Measurements from ENCODE around the gene APEX2.
A peak's percentile ranks its signal among the peaks of the same experiment; 100 is the strongest.
"Not testable (repeated sequence)": the region's sequence is repeated elsewhere in the genome, so short reads cannot be mapped to it uniquely, and the experiment has no call there.

The APEX2 gene

DNA sequence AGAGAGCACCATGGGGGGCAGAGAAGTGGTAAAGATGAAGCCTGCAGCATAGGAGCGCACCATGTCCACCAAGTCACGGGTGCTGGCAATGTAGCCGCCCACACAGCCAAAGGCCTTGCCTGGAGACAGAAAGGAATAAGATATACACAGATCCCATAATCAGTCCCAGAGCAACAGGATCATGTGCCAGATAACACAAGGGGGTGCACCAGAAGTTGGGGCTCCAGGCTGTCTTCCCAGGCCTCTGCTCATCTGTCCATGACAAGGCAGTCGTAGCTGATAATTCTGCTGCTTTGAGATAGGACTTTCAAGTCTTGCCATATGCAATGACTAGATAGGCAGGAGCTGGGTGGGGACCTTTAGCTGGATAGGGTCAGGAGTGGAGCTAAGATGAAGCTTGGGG, 14.7 kb downstream of the APEX2 start:
- no peak for DNase-seq

DNA sequence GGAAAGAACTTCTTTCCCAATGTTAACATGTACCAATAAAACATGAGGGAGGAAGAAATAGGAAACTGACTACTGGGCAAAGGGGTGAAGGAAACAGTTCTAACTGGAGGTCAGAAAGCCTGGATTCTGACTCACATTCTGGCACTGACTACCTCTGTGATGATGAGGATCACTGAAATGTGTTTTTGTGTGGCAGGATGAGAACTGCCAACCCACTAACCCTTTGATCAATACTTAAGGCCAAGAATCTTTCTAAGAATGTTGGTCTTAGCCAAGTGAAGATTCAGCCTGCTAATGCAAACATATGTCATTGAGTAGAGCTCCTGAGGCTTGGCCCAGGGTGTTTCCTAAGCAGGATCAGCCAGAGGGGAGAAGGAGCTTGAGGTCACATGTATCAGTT, 26.0 kb downstream of the APEX2 start:
- DNase-seq, result no peak

DNA sequence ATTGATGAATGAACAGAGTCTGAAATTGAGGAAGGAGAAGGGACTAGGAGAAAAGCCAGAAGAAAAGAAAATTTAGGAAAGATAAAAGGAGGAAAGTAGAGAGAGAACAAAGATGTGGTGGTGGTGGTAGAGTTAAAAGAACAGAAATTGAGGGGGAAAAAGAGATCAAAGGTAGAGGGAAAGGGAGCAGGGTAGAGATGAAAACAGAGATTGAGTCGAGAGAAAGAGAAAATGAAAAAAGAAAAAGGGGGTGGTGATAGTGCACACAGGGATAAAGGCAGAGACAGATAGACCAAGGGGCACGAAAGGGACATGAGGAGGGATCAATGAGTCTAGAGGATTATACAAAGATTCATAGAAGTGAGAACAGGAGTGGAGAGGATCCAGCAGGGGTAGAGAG, 26.7 kb downstream of the APEX2 start:
- no peak for DNase-seq

DNA sequence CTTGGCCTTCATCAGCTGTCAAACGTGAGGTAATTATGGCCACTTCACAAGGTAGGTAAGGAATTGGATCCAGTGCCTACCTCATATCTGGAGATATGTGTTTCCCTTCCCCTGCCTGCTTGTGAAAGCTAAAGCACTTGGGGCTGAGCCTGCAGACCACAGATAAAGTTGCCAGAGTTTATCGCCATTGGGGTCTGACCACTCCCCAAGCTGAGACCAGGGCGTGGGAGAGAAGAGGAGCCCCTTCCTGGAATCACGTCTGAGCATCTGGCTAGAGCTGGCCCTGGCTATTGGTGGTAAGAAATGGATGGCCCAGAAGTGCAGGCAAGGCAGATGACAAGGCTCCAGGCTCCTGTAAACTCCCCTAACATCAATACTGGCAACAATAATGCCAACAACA, 27.9 kb downstream of the APEX2 start:
- no peak for DNase-seq

DNA sequence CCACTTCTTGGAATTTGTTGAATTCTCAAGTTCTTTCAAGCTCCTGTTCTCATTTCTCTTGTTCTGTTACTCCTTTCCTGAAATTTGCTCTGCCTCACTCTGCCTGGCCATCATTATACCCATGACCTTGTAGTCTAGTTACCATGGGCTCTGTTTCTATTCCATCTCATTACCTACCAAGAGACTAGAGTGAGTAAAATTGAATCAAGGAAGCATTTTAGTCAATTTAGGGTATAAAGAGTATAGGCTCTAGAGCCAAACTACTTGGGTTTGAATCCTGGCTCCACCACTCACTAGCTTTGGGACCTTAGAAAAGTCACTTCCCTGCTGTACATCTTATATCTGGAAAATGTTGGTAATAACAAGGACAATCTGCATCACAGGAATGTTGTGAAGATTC, 28.4 kb downstream of the APEX2 start:
- no peak for DNase-seq

DNA sequence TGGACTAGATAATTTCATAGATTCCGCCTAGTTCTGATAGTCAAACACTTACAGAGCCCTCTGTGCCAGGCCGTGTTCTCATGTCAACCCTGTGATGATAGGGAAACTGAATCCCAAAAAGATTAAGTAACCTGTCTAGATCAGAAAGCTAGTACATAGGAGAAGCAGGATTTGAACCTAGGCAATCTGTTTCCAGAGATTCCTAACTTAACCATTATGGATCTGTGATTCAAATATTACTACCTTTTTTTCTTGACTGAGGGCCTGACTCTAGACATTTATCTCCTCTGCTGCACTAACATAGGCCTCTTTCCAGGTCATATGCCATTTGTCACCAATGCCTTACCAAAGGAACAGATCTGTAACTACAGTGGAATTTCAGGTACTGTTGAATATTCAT, 29.1 kb downstream of the APEX2 start:
- DNase-seq, result no peak

DNA sequence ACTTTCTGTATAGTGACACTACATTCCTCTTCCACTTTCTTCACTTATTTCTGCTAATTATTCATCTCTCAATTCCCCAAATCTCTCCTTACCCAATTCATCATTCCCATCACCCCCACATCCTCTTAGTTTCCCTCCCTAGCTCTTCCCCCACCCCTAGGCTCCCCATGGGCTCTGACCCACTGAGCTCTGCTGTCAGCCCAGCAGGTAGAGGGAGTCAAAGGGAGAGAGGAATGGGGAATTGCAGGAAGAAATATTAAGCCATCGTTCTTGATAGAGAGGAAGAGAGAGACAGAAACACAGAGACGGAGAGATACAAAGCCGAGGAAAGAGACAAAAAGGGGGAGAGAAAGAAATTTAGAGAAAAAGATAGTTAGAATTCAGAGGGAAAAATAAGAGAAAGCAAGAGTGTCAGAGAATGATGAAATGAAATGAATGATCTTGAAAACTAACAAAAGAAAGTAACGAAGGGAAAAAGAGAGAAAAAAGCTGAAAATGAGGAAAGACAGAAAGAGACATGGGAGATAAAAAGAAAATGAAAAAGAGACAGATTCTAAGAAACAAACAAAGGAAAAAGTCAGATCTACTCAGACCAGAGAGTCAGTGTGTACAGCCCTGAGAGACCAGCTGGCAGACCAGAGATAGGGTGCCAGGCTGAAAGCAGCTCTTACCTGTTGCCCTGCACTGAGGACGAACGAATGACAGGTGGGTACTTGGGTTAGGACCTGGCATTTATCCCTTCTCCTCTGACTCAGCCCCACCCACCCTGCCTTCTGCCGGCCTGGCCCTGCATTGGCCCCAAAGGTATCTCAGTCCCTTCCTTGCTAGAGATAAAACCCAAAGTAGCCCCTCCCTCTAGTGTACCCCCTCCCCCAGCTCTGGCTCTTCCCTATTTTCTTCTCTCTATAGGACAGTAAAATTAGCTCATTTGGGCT, 30.4 kb downstream of the APEX2 start, which contains the start of gene ALAS2:
Gene ALAS2 (minus strand): TSS at position 707 of the 935 bp plus-strand sequence. CDS start 4,977 bp downstream, outside the sequence.
- no peak for DNase-seq

DNA sequence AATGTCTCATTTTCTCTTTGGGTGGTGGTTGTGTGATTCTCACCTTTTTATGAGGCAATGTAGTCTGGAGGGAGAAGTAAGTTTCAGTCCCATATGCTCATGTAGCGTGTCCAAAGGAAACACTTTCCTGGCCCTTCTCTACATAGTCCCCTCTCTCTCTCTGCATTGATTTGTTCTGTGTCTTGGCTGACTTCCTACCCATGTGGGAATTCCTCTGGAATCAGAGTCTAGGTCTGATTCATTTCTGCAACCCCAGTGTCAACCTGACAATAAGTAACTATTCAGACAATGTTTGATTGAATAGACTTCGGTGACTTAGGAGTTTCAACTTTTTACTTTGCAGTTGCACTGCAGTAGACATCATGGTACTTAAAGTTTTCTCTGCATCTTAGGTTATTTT, 33.3 kb downstream of the APEX2 start:
- no peak for DNase-seq

DNA sequence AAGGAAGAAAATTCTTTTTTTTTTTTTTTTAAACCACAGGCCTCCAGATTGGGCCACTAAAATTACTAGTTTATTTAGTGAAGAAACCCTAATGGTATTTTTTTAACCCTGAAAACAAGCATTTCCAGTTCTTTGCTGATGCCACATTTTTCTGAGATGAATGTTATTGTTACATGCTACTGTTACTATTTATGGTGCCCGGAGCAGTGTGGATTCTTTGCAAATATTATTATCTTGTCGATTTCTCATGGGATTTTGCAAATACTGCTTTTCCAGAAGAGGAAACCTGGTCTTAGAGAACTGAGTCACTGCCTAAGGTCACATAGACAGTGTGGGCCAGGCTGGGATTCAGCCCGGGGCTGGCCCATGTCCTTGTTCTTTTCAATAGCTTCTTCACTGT, 39.3 kb downstream of the APEX2 start:
- DNase-seq, result no peak

DNA sequence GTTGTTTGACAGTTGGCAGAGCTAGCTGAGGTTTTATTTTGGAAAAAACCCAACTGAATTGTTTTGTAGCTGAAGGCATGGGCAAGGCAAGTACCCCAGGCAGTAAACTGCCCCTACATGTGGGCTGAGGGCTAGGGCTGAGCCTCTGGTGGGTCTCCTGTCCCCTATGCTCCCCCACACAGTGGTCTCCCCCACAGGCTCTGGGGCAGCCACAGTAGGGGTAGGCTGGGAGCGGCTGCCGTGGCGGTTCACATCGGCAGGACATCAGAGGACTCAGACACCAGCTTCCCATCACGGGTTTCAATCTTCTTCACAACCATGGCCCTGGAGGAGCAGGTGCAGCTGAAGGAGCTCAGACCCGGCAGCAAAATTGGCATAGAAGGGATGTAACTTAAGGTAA, 41.4 kb downstream of the APEX2 start:
- DNase-seq, result no peak

DNA sequence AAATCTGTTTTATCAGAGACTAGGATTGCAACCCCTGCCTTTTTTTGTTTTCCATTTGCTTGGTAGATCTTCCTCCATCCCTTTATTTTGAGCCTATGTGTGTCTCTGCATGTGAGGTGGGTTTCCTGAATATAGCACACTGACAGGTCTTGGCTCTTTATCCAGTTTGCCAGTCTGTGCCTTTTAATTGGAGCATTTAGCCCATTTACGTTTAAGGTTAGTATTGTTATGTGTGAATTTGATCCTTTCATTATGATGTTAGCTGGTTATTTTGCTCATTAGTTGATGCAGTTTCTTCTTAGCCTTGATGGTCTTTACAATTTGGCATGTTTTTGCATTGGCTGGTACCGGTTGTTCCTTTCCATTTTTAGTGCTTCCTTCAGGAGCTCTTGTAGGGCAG, 50.4 kb downstream of the APEX2 start:
- not testable (repeated sequence) for DNase-seq

DNA sequence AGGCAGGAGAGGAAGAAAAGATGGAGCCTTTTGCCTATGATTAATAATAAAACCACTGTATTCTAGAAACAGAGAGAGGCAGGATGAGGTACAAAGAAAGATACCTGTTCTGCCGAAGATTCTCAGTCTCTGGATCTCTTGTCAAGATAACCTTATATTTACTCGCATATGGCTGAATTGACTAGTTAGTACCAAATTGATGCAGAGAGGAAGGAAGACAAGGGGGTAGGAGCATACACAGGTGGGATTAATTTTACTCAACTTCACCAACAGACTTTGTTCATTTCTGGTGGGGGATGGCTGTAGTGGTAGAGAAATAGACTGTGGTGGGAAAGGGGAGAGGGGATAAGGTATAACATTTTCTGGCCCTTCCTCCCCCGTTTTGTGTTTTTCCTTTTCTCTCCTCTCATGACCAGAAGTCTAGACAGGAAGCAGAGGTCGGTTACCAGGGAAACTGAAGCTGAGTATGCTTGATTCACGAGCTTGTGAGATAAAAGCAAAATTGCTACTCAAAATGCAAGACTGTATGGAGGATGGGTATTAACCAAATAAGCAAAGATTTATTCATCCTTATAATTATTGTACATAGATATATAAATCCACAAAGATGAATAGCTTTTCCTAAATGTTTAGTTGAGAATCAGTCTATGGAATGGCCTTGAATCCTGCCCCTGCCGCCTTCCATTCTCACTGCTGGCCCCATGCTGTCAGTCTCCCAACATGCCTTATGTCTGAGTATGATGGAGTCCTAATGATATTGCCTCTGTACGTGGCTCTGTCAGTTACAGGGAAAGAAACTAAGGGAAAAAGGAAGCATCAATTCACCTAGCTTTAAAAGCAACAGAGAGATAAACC, 56.9 kb downstream of the APEX2 start:
- peak; percentile 11 for DNase-seq

DNA sequence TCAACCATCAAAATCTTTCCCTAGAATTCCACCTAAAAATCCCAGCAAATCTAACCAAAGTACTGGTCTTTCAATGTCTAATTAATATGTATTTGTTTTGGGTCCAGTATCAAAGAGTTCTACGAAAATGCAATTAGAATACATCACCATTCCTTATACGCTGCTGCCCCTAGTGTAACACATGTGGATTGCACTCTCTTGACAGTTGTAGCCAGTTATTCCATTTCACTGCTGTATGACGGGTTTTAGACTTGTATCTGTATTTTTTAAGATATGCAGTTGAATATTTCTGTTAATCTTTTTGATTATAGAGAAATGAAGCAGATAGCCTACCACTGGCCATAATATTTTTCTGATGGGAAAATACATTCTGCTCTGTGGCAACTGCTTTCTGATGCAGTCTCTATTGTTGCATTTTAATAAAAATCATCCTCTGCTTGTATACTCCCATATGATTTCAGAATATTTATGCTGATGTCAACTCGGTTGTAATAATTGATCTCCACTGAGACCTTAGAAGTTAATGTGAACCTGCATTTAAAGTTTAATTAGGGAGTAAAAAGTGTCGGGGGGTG, 57.6 kb downstream of the APEX2 start:
- no peak for DNase-seq

All from NCI-H524 treated with DMSO at 0.1 percent for 48 hours (cell line).